Measurements from ENCODE around the gene CAPN2. TPM values are rescaled to one million over a fixed set of nuclear protein-coding genes. Genes with fewer than 3 reads are reported as not detected.

CAPN2 gene
- total and polyA plus RNA-seq, 2 experiments from 2014 or later = 8.4 to 17.8 TPM

DNA sequence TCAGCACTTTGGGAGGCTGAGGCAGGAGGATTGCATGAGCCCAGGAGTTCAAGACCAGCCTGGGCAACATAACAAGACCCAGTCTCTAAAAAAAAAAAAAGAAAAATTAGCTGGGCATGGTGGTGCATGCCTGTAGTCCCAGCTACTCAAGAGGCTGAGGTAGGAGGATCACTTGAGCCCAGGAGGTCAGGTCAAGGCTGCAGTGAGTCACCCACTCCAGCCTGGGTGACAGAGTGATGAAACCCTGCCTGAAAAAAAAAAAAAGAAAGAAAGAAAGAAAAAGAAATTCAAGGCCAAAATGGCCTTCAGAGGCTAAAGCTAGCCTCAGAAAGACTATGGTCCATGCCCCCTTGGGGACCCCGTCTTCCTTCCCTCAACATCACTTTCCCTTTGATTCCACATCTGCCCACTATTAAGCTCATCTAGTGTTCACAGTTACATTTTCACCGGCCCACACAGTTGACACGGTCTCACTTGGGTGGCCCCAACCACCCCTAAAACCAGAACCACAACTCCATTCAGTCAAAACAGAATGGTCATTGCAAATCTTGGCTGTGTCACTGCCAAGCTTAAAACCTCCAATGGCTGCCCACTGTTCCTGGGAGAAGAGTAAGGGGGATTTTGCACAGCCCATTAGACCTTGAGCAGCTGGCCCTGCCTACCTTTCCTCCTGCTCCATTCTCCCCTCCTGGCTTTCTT is 44.7 kb upstream of the CAPN2 start:
- DNase-seq (ENCODE audit: low spot score) = no peak
- Mint-ChIP-seq H3K36me3 (ENCODE audit: low read depth) (no peaks in the 10 kb centered on the region), H3K27ac (no peak overlapping the region), H3K27me3 (ENCODE audit: insufficient read depth, low read depth, poor library complexity) (peaks cover 5% of the 10 kb centered on the region), H3K4me1 (peaks cover 3% of the 10 kb centered on the region), H3K9me3 (no peaks in the 10 kb centered on the region; the same call in 2 of the 3 replicates), H3K4me3 (no peak overlapping the region)
- no peak overlapping the region for H3K4me2 ChIP-seq
- no peaks in the 10 kb centered on the region for H3K79me2 ChIP-seq (replicated peaks; ENCODE audit: insufficient read depth)
- ATAC-seq = no peak
- no peak overlapping the region for H2AFZ ChIP-seq
- TF ChIP-seq CREB1 (CRISPR knock-in tag; IDR thresholded peaks at IDR 0.05; ENCODE audit: low read depth) (no peak), ZNF331 (CRISPR knock-in tag; IDR thresholded peaks at IDR 0.05; ENCODE audit: low read depth) (no peak), NANOG (IDR thresholded peaks at IDR 0.05; ENCODE audit: borderline replicate concordance) (no peak), CTCF (conservative IDR thresholded peaks at IDR 0.05; ENCODE audit: low read depth in 2 of 2) (no peak), JUNB (IDR thresholded peaks at IDR 0.05; ENCODE audit: unreplicated experiment) (no peak), ZNF114 (CRISPR knock-in tag; IDR thresholded peaks at IDR 0.05) (no peak), STAT1 (IDR thresholded peaks at IDR 0.05; ENCODE audit: unreplicated experiment) (no peak), EZH2 (IDR thresholded peaks at IDR 0.05; ENCODE audit: low read depth, unreplicated experiment) (no peak), EZH2phosphoT487 (IDR thresholded peaks at IDR 0.05; ENCODE audit: unreplicated experiment) (no peak), POLR2AphosphoS5 (IDR thresholded peaks at IDR 0.05; ENCODE audit: low read depth) (no peak)
- TF ChIP-seq, protein P1, sequence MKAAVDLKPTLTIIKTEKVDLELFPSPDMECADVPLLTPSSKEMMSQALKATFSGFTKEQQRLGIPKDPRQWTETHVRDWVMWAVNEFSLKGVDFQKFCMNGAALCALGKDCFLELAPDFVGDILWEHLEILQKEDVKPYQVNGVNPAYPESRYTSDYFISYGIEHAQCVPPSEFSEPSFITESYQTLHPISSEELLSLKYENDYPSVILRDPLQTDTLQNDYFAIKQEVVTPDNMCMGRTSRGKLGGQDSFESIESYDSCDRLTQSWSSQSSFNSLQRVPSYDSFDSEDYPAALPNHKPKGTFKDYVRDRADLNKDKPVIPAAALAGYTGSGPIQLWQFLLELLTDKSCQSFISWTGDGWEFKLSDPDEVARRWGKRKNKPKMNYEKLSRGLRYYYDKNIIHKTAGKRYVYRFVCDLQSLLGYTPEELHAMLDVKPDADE (IDR thresholded peaks at IDR 0.05) = no peak
- TF ChIP-seq, protein P2, sequence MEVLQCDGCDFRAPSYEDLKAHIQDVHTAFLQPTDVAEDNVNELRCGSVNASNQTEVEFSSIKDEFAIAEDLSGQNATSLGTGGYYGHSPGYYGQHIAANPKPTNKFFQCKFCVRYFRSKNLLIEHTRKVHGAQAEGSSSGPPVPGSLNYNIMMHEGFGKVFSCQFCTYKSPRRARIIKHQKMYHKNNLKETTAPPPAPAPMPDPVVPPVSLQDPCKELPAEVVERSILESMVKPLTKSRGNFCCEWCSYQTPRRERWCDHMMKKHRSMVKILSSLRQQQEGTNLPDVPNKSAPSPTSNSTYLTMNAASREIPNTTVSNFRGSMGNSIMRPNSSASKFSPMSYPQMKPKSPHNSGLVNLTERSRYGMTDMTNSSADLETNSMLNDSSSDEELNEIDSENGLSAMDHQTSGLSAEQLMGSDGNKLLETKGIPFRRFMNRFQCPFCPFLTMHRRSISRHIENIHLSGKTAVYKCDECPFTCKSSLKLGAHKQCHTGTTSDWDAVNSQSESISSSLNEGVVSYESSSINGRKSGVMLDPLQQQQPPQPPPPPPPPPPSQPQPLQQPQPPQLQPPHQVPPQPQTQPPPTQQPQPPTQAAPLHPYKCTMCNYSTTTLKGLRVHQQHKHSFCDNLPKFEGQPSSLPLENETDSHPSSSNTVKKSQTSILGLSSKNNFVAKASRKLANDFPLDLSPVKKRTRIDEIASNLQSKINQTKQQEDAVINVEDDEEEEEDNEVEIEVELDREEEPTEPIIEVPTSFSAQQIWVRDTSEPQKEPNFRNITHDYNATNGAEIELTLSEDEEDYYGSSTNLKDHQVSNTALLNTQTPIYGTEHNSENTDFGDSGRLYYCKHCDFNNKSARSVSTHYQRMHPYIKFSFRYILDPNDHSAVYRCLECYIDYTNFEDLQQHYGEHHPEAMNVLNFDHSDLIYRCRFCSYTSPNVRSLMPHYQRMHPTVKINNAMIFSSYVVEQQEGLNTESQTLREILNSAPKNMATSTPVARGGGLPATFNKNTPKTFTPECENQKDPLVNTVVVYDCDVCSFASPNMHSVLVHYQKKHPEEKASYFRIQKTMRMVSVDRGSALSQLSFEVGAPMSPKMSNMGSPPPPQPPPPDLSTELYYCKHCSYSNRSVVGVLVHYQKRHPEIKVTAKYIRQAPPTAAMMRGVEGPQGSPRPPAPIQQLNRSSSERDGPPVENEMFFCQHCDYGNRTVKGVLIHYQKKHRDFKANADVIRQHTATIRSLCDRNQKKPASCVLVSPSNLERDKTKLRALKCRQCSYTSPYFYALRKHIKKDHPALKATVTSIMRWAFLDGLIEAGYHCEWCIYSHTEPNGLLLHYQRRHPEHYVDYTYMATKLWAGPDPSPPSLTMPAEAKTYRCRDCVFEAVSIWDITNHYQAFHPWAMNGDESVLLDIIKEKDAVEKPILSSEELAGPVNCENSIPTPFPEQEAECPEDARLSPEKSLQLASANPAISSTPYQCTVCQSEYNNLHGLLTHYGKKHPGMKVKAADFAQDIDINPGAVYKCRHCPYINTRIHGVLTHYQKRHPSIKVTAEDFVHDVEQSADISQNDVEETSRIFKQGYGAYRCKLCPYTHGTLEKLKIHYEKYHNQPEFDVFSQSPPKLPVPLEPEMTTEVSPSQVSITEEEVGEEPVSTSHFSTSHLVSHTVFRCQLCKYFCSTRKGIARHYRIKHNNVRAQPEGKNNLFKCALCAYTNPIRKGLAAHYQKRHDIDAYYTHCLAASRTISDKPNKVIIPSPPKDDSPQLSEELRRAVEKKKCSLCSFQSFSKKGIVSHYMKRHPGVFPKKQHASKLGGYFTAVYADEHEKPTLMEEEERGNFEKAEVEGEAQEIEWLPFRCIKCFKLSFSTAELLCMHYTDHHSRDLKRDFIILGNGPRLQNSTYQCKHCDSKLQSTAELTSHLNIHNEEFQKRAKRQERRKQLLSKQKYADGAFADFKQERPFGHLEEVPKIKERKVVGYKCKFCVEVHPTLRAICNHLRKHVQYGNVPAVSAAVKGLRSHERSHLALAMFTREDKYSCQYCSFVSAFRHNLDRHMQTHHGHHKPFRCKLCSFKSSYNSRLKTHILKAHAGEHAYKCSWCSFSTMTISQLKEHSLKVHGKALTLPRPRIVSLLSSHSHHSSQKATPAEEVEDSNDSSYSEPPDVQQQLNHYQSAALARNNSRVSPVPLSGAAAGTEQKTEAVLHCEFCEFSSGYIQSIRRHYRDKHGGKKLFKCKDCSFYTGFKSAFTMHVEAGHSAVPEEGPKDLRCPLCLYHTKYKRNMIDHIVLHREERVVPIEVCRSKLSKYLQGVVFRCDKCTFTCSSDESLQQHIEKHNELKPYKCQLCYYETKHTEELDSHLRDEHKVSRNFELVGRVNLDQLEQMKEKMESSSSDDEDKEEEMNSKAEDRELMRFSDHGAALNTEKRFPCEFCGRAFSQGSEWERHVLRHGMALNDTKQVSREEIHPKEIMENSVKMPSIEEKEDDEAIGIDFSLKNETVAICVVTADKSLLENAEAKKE (CRISPR knock-in tag; IDR thresholded peaks at IDR 0.05) = no peak
- TF ChIP-seq, protein P3, sequence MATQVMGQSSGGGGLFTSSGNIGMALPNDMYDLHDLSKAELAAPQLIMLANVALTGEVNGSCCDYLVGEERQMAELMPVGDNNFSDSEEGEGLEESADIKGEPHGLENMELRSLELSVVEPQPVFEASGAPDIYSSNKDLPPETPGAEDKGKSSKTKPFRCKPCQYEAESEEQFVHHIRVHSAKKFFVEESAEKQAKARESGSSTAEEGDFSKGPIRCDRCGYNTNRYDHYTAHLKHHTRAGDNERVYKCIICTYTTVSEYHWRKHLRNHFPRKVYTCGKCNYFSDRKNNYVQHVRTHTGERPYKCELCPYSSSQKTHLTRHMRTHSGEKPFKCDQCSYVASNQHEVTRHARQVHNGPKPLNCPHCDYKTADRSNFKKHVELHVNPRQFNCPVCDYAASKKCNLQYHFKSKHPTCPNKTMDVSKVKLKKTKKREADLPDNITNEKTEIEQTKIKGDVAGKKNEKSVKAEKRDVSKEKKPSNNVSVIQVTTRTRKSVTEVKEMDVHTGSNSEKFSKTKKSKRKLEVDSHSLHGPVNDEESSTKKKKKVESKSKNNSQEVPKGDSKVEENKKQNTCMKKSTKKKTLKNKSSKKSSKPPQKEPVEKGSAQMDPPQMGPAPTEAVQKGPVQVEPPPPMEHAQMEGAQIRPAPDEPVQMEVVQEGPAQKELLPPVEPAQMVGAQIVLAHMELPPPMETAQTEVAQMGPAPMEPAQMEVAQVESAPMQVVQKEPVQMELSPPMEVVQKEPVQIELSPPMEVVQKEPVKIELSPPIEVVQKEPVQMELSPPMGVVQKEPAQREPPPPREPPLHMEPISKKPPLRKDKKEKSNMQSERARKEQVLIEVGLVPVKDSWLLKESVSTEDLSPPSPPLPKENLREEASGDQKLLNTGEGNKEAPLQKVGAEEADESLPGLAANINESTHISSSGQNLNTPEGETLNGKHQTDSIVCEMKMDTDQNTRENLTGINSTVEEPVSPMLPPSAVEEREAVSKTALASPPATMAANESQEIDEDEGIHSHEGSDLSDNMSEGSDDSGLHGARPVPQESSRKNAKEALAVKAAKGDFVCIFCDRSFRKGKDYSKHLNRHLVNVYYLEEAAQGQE (IDR thresholded peaks at IDR 0.05; ENCODE audit: unreplicated experiment) = no peak
- H3F3A ChIP-seq (replicated peaks; ENCODE audit: low read depth) = no peaks in the 10 kb centered on the region
- H3K27me3 ChIP-seq (ENCODE audit: insufficient read depth) = no peaks in the 10 kb centered on the region
- H4K20me1 ChIP-seq (replicated peaks; ENCODE audit: insufficient read depth) = no peaks in the 10 kb centered on the region
- H3K9me2 ChIP-seq (ENCODE audit: insufficient read depth) = peaks cover under 1% of the 10 kb centered on the region; the same call in 1 of the 2 replicates
- peaks cover 4% of the 10 kb centered on the region for H3K4me1 ChIP-seq (ENCODE audit: insufficient read depth)
- H3K4me3 ChIP-seq = no peak overlapping the region
- no peak overlapping the region for H3K27ac ChIP-seq (ENCODE audit: low read depth)
- no peaks in the 10 kb centered on the region for H3K36me3 ChIP-seq (ENCODE audit: insufficient read depth)
